GM19395 (cell line): ENCODE data around the gene PRELP.
"Not testable (repeated sequence)": the region's sequence is repeated elsewhere in the genome, so short reads cannot be mapped to it uniquely, and the experiment has no call there.

Experiments
- ATAC-seq: cut with Tn5 transposase; IDR thresholded peaks from one replicate; pipeline ENCODE4 v1.9.1; 2021; ENCODE audit warnings: mild to moderate bottlenecking, moderate library complexity; ENCODE audit not compliant: unreplicated experiment

Gene PRELP

DNA sequence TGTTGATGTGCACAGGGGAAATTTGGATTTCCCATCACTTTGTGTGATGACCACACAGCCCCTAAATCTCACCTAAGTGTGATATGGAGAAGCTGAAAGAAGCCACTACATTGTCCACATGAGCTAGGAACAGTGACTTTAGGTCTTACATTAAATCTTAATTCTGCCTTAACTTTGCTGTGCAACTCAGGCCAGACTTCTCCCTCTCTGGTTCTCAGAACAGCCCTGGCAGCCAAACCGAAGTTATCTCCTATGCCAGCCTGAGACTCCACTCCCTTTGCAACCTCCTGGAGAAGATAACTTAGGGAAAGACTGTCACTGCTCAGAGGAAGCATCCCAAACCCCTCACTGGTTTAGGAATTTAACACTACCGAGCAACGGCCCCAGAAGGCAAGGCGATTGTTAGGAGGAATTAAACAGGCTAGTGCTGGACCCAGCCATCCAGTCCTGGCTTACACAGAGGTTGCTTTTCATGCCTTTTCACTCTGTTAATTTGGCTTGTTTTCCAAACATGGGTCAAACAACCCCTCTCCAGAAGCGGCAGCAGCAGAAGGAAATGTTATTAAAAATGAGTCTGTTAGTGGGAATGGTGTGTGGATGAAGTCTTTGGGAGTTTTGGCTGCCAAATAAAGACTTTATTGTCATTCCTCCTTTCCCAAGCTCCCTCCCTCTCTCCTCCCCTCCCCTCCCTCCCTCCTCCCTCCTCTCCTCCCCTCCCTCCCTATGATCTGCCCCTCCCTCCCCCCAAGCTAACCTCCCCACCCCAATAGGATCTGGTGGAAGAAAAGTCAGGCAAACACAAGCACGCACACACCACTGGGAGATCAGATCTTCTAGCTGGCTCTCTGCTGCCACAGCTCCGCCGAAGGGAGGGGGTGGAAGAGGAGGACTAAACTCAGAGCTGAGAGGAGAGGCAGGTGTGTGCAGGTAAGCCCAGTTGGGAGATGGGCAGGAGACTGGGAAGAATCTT, at the start of gene PRELP:
PRELP (plus strand) TSS at position 795 of the 970 bp plus-strand sequence. CDS start 7,379 bp downstream, outside the sequence.
- ATAC-seq, result no peak

DNA sequence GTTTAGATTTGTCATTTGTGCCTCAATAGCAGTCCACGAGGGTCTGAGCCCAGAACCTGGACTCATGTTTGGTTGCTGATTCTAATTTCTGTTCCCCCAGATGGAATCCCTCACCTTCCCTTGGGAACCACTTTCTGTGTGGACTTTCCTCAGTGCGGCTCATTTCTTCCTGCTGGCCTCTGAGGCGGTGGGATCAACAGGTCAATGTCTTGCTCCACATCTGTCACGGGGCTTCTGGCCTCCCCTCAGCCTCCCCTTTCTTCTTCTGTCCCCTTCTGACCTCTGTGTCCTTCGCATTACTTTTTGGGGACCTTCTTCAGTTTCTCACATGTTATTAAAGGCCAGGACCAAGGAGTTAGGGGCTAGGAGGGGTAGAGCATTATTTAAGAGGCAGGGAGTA, 49.2 kb upstream of the PRELP start:
- ATAC-seq, result no peak

DNA sequence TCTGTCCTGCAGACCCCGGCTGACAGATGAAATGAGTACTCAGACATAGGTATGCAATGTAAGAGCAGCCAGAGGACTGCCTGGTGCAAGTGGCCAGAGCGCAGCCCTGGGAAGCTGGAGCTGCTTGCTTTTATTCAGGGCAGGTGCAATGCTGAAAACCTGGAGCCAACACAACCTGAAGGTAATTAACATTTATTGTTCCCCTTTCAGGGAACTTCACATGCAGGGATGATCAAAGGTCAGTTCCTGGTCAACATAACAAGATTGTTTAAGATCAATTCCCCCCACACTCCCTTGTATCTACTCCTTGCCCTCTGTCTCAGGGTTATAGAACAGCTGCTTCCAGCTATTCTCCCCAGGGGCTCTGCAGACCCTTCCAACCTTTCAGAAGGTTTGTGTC, 48.7 kb upstream of the PRELP start:
- ATAC-seq, result no peak

DNA sequence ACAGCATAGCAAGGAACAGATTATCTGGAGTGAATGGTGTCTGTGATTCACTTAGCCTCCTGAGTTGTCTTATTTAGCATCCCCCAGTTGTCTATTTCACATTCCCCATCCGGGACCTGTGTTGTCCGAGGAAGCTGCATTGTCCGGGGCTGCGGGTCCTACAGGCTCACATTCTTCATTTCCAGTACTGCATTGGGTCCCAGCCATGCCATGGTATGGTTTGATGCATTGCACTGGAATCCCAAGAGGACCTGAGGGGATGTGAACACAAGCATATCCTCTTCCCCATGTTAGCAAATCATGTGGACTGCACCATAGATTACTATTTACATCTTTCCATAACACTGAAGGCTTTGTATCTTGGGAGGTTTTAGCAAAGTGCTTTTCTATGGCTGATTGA, 48.2 kb upstream of the PRELP start:
- no peak for ATAC-seq

DNA sequence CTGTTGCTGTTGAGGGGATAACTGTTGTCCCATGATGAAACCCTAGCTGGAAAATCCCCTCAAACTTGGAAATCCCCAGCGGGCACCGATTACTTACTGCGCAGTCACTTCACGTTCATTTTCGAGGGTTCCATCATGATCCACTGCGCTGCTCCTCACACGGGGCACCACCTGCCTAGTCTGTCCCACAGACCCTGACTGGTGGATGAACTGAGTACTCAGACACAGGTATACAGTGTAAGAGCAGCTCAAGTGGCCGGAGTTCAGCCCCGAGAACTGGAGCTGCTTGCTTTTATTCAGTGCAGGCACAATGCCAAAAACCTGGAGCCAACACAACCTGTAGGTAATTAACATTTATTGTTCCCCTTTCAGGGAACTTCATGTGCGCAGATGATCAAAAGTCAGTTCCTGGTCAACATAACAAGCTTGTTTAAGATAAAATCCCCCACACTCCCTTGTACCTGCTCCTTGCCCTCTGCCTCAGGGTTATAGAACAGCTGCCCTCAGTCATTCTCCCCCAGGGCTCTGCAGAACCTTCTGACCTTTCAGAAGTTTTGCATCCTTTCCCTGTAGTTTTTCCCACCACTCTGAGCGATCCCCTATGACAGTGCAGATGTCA, 46.5 kb upstream of the PRELP start:
- no peak for ATAC-seq

DNA sequence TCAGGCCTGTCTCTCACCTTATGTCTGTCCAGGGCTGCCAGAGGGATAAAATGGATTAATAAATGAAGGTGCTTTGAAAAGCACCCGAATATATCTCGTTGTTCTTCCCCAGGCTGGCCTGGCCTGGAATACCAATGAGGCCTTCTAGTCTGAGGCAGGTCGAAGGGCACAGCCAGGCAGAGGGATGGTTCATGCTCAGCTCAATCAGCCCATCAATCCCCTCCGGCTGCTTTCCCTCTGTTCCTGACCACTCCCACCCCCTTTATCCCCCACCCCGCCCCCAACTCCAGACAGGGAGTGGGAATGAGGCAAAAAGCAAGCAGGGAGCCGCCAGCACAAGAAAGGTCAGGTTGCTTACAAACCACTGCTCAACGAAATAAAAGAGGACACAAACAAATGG, 40.0 kb upstream of the PRELP start:
- ATAC-seq, result no peak

DNA sequence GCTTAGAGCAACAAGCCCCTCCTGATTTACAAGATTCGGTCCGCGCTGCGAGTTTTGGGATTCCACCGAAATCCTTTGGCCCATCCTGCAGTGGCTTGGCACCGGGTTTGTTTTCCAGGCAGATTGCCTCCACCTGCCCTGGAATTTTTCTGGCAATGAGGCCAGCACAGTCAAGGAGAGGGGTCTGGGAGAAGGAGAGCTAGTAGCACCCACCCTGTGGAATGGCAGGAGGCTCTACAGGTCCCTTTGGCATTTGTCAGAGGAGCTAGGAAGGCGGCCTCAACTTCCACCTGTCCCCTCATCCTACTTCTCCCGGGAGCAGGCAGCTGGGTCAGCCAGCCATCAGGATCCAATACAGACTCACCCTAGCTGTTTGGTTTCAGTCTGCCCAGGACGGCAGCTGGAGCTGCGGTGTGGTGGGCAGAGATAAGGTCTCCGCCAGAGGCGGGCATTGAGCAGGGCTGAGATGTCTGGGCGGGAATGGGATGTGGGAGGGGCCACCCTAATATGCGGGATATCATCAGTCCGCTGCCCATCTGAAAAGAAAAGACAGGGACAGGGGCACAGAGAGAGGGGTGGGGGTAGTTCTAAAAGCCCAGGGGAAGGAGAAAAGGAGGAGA, 37.8 kb upstream of the PRELP start:
- ATAC-seq, result no peak

DNA sequence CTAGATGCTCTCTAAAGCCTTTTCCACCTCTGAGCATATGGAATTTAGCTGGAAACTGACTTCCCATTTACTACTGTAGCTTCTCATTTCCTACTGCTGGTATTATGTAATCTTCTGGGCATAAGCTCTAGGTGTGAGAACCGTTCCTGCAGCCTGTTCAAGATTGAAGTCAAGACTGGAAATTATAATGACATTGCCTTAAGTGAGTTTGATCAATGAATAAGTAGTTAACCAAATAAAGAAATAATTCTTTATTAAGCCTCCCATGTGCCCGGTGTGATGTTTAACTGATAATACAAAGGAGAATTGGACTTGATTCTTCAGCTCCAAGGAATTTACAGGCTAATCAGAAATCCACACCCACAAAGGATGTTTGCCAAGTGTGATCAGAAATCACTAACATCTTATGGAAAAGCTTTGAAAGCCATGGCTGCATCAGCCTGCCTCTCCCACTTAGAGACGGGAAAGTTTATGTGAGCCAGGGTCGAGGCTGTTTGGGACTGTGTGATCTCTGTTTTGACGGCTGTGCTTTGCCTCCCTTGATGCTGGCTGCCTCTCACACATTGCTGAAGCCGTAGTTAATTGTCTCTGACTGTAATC, 36.4 kb upstream of the PRELP start:
- no peak for ATAC-seq

DNA sequence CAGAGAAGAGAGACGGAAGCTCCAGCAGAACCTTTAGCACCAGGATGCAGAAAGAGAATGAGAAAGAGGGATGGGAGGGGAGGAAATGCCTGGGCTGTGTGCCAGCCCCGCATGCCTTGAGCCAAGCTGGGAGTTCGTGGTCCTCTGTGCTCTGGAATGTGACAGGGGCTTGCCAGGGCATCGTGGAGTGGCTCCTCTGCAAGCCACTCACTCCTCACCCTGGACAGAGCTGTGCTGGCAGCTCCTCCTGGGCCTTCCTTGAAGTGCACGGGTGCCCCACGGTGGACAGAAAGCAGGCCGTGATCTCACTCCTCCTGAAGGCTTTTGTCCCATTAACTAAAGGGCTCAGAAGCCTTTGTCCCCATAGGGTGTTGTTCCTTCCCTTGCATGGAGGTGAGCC, 34.8 kb upstream of the PRELP start:
- no peak for ATAC-seq

DNA sequence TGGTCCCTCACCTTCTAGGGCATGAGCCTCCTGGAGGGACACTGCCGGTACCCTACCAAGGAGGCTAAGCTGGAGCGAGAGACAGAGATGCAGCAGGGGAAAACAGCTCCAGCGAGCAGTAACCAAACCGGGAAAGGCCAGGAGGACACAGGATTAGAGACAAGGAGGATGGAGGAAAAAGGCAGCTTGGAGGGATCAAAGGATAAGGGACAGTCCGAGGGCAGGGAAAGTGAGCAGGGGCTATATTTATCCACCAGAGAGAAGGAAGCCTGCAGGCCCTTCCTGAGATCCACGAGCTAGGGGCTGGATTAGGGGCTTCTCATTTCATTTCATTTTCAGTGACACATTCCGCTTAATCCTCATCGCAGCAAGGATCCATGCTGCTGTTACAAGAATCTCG, 33.8 kb upstream of the PRELP start:
- no peak for ATAC-seq

DNA sequence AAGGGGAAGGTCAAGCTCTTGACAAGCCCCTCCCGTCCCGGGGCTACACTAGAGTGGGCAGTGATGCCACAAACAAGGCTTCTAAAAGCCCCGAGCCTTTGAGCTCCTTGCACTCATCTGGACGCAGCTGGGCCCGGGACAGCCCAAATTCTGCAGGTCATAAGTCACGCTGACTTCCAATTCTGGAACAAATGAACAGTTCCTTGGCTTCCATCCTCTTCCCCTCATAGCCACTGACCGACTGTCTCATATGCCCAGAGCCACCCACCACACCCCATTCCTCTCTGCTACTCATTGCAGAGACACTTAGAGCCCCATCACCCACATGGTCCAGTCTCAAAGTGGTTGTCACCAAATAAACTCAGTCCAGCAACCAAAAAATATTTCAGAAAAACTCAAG, 32.8 kb upstream of the PRELP start:
- ATAC-seq, result no peak

DNA sequence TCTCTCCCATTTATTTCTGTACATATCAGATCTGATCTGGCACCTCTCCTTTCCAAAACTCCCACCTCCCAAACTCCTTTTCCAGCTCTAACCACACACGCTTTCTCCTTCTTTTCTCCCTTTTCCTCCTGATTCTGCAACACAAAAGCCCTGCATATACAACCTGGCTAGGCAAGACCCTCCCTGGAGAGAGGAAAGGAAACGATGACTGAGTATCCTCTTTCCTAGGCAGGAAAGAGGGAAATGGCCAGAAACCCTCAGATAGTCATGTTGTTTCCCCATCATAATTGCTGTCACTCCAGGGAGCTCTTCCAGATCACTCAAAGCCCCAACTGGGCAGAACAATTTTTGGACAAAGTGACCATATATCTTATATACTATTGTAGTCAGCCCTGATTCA, 32.3 kb upstream of the PRELP start:
- ATAC-seq, result no peak

DNA sequence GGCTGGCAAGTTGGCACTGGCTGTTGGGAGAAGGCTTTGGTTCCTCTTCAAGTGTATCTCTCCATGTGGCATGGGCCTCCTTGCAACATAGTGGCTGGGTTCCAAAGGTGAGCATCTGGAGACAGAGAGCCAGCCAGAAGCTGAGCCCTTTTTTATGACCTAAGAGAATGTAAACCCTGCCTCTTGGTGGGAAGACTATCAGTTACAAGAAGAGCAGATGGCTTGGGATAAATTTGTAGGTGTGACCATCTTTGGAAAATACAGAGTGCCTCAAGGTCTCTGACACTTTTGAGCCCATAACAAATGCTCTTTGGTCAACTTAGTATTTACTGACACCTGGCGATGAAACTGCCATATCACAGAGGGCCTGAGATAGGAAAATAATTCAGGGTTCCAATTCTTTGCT, 31.4 kb upstream of the PRELP start:
- no peak for ATAC-seq

DNA sequence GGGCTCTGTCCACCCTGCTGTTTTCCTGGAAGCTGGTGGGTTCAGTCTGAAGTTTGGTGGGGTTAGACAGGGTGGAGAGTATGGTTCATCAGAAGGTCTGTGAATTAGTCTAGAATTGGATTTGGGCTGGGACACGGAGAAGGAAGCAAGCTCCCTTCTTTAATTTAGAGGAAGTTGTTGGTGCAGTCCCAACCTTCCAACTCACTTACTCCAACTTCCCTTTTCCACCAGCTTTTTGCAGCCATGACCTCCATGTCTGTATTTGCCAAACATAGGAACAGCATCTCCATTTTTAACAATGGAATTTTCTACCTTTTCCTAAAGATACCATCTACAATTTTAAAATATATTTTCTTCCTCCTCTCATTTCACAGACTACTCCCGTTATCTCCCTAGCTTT, 28.5 kb upstream of the PRELP start:
- ATAC-seq, result no peak

DNA sequence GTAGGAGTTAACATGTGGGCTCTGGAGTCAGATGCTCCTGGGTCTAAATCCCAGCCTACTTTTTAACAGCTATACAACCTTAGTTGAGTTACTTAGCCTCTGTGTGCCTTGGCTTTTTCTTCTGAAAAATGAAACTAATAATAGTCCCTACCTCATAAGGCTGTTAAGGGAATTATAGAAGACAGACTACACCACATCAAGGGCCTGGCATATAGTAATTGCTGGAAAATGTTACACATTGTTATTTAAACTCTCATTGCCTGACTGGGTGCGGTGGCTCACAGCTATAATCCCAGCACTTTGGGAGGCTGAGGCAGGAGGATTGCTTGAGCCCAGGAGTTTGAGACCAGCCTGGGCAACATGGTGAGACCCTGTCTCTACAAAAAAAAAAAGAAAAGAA, 28.0 kb upstream of the PRELP start:
- ATAC-seq, result not testable (repeated sequence)

DNA sequence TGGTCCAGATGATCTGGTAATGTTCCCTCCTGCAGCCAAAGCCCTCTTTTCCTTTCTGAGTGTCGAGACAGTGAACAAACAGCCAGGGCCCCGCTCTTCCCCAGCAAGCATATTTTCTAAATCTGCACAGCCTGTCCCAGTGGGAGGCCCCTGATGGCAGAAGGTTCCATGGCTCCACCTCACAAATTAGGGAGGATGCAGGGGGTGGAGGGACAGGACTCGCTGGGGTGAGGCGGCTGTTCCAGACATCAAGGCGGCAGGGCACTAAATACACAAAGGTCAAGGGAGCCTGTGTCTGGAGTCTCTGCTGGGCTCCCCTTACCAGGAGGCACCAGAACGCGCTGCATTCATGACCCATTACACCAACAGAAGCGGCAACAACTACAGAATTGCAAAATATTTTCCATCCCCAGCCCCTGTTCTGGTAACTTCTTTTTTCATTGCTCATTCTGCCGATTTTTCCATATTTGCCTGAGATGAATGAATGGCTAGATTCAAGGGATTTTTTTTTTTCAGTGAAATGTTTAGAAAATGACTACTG, 27.0 kb upstream of the PRELP start:
- ATAC-seq, result no peak

DNA sequence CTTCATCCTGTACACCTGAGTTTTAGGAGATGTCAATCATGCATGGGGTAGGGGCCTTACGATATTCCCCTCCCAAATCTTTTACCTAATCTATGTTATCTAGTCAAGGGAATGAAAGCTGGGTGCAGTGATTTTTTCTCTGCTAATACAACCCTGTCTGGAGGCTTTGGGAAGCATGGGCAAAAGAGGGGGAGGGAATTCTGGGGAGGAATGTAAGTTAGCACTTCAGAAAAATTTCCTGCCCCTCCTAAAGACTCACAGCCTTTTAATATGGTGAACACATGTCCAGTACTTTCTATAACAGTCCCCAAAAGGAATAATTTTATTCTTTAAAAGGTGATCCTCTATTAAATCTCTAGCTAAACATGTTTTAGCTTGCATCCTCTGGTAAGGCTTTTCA, 25.6 kb upstream of the PRELP start:
- no peak for ATAC-seq

DNA sequence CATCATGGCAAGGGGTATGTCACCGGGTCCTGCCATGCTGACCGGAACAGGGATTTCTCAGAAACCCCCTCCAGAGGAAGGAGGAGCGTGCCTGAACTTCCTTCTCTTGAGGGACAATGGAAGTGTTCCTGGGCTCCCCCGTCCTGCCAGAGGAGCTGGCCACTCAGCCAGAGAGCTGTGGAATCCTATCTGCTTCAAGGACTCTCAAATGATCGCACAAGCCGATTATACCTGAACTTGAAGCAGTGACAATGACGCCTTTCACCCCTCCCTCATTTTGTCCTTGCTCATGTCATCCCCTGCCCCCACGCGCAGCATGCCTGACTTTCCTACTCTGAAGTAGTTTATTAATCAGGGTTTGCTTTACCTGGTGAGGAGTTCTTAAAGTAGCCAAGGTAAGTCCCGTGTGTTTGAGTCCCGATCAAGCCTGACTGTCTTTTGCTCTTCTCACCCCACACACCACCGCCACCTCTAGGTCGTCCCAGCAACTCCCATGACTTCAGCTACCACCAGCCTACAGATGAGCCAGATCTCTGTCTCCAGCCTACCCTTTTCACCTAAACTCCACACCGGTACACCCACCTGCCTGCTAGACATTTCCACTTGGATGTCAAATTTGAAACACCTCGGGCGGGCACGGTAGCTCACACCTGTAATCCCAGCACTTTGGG, 25.0 kb upstream of the PRELP start:
- no peak for ATAC-seq

DNA sequence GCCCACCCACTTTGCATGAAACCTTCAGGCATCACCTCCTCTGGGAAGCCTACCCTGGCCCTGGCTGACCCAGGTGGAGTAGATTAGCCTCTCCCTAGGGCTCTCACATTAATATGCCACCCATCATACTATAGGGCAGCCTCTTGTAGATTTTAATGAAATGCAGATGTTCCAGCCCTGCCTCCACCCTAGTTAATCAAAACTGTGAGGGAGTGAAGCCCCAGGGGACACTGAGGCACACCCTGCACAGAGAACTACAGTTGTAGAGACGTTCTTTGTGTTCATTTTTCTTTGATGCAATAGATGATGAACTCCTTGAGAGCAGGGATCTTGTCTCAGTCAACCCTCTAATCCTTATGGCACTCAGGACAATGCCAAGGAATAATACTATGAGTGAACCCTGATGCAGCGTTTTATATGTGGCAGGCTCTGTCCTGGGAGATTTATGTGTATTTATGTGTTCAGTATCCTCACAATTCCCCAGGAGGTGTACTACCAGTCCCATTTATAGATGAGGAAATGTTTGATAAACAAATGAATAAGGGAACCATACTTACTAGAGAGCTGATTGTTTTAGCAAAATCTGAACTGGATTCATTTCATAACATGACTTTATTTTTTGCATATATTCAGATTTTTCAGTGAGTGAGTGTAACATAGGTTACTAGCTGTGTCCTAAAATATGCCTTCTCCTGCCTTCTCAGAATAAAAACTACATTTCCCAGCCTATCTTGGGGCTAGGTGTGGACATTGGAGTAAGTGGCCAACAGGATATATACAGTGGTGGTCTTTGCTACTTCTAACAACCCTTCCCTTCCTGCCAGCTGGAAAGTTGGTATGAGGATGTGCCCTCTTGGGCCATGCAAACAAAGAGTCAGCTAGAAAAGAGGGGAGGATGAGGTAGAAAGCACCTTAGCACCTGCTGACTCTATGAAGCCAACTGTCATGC, 23.5 kb upstream of the PRELP start:
- ATAC-seq, result no peak

DNA sequence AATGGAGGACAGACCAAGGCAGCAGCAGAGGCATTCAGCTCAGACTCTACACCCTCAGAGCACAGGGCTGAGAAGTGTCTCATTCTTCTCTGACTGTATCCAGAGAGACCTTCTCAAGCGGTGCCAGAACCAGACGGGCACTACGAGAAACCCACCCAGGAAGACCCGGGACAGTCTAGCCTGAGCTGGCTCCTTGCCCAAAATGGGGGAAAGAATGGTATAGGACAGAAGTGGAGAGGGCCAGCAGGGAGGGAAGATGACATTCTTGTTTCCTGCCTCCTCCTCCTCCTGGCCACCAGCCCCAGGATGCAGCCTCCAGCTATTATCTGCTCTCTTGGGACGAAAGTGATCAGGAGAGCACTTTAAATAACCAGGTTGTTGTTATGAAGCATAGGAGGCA, 22.6 kb upstream of the PRELP start:
- no peak for ATAC-seq
